ENCODE measurements around the gene GDF10.

GDF10 gene

GRCh38 chr10:47276576-47277351 lies 23.2 kb upstream of the GDF10 start:
- no peak for DNase-seq

GRCh38 chr10:47277352-47278151 lies 22.4 kb upstream of the GDF10 start:
- peak; percentile 12 to 40 for DNase-seq

GRCh38 chr10:47278152-47278473 lies 21.9 kb upstream of the GDF10 start:
- DNase-seq, result no peak

DNA sequence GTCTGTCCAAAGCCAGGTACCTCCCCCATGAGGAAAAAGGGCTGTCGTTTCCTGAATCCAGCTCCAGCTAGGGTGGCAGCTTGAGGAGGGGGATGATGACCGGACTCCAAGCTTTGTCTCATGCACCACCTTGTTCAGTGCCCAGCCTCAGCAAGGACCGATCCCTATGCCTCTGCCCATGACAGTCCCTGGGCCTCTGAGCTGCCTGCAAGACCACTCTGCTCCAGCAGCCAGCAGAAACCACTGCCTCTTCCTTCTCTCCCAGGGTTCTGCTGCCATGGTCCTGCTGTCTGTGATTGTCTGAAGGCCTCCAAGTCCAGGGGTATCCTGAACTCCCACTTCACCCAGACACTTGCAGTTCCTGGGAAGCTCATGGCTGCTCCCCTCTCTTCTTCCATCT lies 21.3 kb upstream of the GDF10 start:
- DNase-seq, result no peak

- DNase-seq, result no peak
Observed at GRCh38 chr10:47279276-47279675, 20.7 kb upstream of the GDF10 start.

DNA sequence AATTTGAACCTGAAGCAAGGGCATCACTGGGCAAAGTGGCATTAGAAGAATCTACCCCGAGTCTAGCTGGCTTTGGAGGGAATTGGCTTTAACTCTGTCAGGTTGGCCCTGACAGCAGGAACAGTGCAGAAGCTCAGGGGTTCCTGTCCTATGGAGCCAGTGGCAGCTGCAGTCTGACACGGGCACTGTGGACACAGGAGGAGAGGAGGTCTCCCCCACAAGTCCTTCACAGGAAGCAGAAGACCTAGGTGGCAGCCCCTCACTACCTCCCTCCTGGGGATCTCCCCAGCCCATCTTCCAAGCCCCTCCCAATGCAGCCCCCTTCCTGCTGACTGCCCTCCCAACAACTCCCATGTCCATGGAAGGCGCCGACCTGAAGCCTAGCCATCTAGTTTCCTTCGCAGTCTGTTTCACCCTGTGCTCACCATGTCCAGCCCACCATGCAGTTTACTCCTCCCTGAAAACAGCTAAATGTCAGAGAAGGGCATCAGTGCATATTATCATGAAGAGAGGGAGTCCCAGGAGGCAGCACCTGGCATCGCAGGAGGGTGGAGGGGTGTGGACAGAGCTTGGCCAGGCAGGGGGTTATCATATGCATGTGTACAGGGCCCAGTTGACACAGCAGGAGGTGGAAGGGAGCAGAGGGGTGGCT lies 17.9 kb upstream of the GDF10 start:
- DNase-seq, result no peak

DNA sequence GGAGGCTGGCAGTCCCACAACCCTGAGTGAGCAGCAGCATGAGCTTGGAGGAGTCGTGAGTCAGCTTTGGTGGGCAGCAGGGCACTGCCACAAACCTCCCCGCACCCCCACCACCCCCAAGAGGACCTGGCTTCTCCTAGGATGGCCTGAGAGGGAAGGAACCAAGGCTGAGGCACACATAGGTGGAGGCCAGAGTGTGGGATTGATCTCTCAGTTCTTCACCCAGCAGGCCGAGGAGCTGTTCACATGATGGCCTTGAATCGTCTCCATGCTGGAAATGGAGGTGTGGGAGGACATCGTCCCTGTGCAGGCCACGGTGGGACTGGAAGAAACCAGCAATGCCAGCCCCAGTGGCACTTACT lies 17.4 kb upstream of the GDF10 start:
- DNase-seq, result no peak

GRCh38 chr10:47283101-47283630 lies 16.8 kb upstream of the GDF10 start:
- DNase-seq, result no peak

GRCh38 chr10:47283848-47284247 lies 16.1 kb upstream of the GDF10 start:
- no peak for DNase-seq

GRCh38 chr10:47285381-47286115 lies 14.4 kb upstream of the GDF10 start:
- DNase-seq, result no peak

GRCh38 chr10:47286116-47286505 lies 13.9 kb upstream of the GDF10 start:
- no peak for DNase-seq

- DNase-seq, result no peak
Observed at GRCh38 chr10:47286591-47287315, 13.2 kb upstream of the GDF10 start.

- DNase-seq, result no peak
Observed at GRCh38 chr10:47287365-47287802, 12.6 kb upstream of the GDF10 start.

- no peak for DNase-seq
Observed at GRCh38 chr10:47287805-47288204, 12.2 kb upstream of the GDF10 start.

DNA sequence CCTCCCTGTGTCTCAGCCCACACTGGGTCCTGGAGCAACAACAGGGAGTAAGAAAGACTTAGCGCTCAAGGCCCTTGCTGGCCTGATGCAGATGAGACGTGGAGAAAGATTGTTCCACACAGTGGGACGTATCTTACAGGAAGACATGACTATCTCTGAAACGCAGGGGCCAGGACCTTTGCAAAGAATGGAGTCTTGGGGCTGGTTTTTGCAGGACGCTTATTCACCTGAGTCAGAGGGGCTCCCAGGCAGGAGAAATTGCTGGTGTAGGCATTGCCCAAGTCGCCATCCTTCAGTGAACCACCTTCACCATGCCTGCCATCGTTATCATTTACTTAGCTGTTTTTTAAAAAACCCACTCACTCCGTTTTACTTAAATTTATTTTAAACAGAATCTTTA lies 11.8 kb upstream of the GDF10 start:
- no peak for DNase-seq

DNA sequence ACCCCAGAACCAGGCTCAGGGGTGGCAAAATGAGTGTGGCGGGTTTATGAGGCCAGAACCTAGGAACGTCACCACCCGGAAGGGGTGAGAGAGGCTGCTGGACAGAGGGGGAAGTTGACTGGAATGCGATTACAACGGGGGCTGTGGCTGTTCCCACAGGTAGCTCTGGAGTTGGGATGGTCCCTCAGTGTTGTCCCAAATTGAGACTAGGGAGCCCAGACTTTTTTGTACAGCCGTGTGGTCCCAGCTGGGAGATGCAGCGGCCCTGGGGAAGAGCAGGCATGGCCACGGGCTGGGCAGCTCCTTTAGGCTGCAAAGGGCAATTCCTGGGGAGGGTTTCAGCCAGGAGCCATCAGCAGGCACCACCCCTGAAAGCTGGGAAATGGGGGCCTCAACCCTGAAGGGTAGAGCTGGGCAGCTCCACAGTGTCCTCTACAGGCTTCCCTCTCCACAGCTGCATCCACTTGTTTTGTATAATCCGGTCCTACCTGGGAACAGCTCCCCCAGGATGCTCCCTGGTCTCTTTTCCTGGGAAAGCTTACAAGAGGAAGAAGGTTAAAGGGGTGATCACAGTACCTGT lies 11.0 kb upstream of the GDF10 start:
- no peak for DNase-seq

DNA sequence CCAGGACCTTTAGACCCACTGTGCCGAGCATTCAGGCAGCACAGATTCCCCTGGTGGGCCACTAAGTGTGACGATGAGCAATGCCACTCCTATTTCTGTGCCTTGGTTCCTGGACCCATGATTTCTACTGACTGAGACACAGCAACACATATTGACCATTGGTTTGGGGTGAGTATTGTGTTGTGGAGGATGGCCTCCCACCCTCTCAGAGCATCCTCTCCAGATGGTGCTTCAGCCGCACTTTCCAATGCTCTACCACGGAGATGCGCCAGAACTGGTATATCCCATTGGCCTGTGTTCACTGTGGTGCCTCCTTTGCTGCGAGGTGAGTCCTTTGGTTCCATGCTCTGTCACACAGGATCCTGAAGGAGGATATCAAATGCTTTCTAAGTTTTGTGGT lies 10.1 kb upstream of the GDF10 start:
- no peak for DNase-seq

DNA sequence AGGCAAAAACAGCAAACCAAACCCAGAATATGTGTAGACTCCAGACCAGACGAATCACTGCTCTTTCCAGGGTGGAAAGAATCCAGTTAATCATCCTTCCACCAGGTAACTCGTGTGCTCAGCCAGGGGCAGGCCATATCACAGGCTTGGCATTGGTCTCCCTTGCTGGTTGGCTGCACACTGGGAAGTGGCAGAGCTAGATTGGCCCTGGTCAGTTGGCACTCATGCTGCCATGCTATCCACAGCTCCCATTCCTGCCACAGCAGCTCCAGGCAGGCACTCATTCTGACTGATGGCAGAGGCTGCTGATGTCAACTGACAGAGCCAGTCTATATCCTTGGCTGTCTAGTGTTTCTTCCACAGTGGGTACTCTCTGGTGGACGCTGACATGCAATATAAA lies 9.7 kb upstream of the GDF10 start:
- no peak for DNase-seq

DNA sequence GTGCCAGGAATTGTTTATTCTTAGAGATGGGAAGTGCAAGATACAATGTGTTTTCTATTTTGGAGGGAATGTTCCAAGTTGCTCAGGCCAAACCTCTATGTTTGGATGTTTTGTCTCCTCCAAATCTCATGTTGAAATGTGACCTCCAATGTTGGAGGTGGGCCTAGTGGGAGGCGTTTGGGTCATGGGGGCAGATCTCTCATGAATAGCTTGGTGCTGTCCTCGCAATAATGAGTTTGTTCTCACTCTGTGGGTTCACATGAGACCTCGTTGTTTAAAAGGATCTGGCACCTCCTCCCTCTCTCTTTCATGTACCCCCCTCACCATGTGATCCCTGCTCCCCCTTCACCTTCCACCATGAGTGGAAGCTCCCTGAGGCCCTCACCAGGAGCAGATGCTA lies 8.3 kb upstream of the GDF10 start:
- no peak for DNase-seq

GRCh38 chr10:47294057-47294456 lies 5.9 kb upstream of the GDF10 start:
- DNase-seq, result no peak

GRCh38 chr10:47294501-47294900 lies 5.5 kb upstream of the GDF10 start:
- DNase-seq, result no peak

DNA sequence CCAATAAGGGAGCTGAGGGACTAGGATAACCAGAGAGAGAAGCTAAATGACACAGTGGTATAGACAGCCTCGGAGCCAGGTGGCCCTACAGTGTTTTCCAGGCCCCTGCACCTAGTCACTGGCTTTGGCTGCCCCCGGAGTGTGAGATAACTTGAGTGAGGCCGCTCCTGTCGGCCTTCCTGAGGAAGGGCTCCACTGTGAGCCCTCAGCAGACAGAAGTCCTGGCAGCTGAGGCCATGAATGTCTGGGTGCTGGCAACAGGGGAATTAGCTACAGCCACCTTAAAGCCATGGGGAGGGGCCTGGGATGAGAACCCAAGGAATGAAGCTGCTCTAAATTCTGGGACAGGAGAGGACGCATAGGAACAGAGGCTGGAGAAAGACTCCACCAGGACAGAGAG lies 4.6 kb upstream of the GDF10 start:
- no peak for DNase-seq
